Measurements from ENCODE around the gene FKBP15. TPM values are rescaled to one million over a fixed set of nuclear protein-coding genes. Genes with fewer than 3 reads are reported as not detected.
"Not testable (repeated sequence)": the region's sequence is repeated elsewhere in the genome, so short reads cannot be mapped to it uniquely, and the experiment has no call there.

FKBP15 gene
- total RNA-seq, 2 experiments from 2014 or later: 34.0 to 44.2 TPM

DNA sequence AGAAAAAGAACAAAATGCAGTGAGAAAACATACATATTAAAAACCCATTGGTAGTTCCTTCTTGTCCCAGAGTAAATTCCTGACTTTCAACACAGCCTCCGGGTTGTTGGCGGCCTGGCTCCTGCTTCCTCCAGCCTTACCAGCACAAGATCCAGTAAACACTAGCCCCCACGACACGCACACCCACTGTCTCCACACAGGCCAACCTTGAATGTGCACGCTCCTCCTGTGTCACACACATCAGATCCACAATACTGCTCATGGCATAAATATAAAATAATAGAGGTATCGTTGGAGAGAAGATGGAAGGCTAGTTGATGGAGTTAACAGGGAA, 72.7 kb downstream of the FKBP15 start:
- no peak for DNase-seq
- Mint-ChIP-seq H3K27ac (no peak overlapping the region), H3K4me1 (peaks cover 18% of the 10 kb centered on the region), H3K9me3 (ENCODE audit: low read depth) (no peaks in the 10 kb centered on the region), H3K4me3 (no peak overlapping the region), H3K27me3 (peaks cover 7% of the 10 kb centered on the region), H3K36me3 (ENCODE audit: low read depth) (no peaks in the 10 kb centered on the region)
- ChIA-PET CTCF (no interaction called here), POLR2A (no interaction called here)
- intact Hi-C loops (cut with DNase I, micrococcal nuclease): no loop called here
- ATAC-seq: no peak

DNA sequence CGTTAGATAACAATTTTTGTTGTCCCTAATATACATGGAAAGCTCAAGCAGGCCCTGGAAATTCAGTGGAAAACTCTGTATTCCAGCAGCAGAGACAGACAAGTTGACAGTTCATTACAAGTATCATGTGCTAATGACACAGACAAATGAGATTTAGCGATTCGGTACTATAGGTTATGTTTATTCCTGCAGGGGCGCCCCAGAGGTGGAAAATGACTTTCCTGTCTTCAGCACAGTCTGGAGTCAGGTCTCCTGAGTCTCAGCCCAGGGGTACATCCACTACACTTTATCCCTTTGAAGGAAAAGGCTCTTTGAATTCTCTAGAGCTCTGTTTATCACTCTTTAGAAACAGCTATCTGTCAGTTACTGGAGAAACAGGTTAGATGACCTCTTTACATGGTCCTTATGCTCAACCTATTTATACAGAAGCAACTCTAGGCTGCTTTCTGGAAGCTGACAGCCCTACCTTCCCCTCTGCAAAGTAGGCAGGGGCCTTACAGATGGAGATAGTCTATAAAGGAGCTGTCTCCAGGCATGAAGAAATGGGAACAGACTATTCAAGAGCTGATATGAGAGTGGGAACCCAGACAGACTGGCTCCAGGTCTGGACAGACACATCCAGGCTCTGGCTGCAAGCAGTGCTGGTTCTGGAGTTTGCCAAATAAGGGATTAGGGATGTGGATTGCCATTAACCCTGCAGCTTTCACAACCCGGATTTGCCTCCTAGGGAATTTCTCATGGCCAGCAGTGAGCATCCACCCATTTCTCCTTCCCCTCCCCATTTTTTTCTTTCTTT, 77.4 kb downstream of the FKBP15 start:
- Mint-ChIP-seq H3K4me1 (no peaks in the 10 kb centered on the region), H3K9me3 (ENCODE audit: low read depth) (peaks cover 2% of the 10 kb centered on the region), H3K36me3 (ENCODE audit: low read depth) (no peaks in the 10 kb centered on the region), H3K4me3 (no peak overlapping the region), H3K27me3 (peaks cover 14% of the 10 kb centered on the region), H3K27ac (no peak overlapping the region)
- DNase-seq (no peak), ATAC-seq (no peak)
- intact Hi-C loops (cut with DNase I, micrococcal nuclease): no loop called here
- CTCF ChIA-PET: interaction anchor here (1.2 to 1.3 kb wide), 2 partner anchors 11 to 240 kb away, joined by 3 to 5 read pairs; no protein-coding TSS in a partner anchor
- POLR2A ChIA-PET: no interaction called here

DNA sequence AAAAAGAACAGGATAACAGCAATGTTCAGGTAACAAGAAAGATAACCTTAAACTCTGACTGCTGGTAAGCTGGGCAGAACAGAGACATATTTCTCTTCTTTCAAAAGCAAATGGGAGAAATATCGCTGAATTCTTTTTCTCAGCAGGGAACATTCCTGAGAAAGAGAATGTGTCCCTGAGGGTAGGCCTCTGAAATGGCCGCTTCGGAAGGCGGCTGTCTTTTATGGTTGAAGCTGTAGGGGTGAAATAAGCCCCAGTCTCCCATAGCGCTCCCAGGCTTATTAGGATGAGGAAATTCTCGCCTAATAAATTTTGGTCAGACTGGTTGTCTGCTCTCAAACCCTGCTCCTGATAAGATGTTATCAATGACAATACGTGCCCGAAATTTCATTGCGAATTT, 80.2 kb downstream of the FKBP15 start:
- H3K9me3 Mint-ChIP-seq (ENCODE audit: low read depth); H3K36me3 Mint-ChIP-seq (ENCODE audit: low read depth); ATAC-seq; H3K4me3 Mint-ChIP-seq; H3K4me1 Mint-ChIP-seq; DNase-seq; POLR2A ChIA-PET; H3K27ac Mint-ChIP-seq; CTCF ChIA-PET; intact Hi-C loops (cut with DNase I, micrococcal nuclease): not testable (repeated sequence)
- peaks cover 12% of the 10 kb centered on the region for H3K27me3 Mint-ChIP-seq

DNA sequence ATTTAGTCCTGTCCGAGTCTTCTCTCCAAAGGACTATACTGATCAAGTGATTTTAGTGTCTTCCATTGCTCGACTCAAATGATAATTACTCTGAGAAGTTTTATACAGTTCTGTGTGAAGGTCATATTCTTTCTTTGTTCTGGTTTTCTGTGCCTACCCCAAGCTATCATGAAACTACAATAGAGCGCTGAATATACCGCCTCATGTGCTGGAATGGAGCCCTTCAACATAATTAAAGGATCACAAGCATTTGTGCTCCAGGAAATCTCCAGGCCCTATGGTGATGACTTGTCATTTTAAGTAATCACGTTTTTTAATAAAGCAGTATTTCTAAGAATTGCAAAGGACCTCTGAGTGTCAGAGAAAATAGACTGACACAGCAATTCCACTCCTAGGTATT, 81.1 kb downstream of the FKBP15 start:
- ChIA-PET CTCF (interaction anchor here (0.6 kb wide), 1 partner anchor 43 kb away, joined by 3 read pairs; no protein-coding TSS in a partner anchor), POLR2A (no interaction called here)
- H3K9me3 Mint-ChIP-seq (ENCODE audit: low read depth): peaks cover 2% of the 10 kb centered on the region
- no peak overlapping the region for H3K4me3 Mint-ChIP-seq
- no peak overlapping the region for H3K27ac Mint-ChIP-seq
- no peaks in the 10 kb centered on the region for H3K36me3 Mint-ChIP-seq (ENCODE audit: low read depth)
- intact Hi-C loops (cut with DNase I, micrococcal nuclease): no loop called here
- H3K4me1 Mint-ChIP-seq: no peaks in the 10 kb centered on the region
- peaks cover 11% of the 10 kb centered on the region for H3K27me3 Mint-ChIP-seq
- DNase-seq: no peak
- ATAC-seq: no peak

DNA sequence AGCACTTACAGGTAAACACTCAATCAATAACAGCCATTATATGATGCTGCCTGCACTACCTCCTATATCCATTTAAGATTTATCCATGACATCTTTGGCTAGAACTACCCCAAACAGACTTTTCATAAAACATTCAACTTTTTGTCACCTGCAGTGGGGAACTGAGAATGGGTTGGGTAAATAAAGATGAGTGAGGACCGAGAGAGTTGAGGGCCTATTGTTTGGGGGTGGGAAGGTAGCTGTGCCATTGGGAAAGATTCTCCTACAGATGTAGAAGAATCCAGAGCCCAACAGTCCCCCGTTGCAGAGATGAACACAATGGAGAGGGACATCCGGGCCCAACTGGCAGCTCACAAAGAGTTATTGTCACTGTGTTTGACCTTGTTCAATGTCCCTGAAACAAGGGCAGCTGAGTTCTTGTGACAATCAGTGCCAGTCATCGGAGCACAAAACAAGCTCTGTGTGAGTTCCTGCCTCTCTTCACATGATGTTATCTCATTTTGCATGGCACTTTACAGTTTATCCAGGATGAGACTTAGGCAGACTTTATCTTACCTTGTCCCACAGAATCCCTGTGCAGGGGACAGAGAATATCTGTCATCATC, 81.8 kb downstream of the FKBP15 start:
- CTCF ChIA-PET: interaction anchor here (0.6 kb wide), 1 partner anchor 44 kb away, joined by 3 read pairs; no protein-coding TSS in a partner anchor
- Mint-ChIP-seq H3K4me1 (no peaks in the 10 kb centered on the region), H3K36me3 (ENCODE audit: low read depth) (no peaks in the 10 kb centered on the region), H3K9me3 (ENCODE audit: low read depth) (peaks cover 2% of the 10 kb centered on the region), H3K4me3 (no peak overlapping the region), H3K27ac (no peak overlapping the region), H3K27me3 (peaks cover 7% of the 10 kb centered on the region)
- intact Hi-C loops (cut with DNase I, micrococcal nuclease): no loop called here
- no peak for DNase-seq
- no peak for ATAC-seq
- POLR2A ChIA-PET: no interaction called here

DNA sequence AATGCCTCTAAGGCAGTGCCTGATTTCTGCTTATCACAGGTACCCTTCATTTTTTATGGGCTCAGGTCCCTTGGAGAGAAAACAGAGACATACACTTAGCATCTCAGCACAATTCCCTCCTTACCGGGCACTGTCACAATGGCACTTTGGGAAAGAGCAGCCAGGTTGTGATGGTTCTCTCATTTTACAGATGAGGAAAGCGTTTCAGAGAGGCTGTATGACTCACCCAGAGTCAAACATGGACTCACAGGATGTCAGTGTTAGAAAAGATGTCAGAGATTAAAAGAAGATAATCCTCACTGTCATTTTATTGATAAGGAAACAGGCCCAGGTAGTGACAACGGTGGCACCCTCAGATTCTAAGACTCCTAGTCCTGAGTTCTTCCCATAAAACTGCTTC, 82.3 kb downstream of the FKBP15 start:
- ChIA-PET CTCF (no interaction called here), POLR2A (no interaction called here)
- Mint-ChIP-seq H3K27me3 (peaks cover 7% of the 10 kb centered on the region), H3K27ac (no peak overlapping the region), H3K36me3 (ENCODE audit: low read depth) (no peaks in the 10 kb centered on the region), H3K4me1 (no peaks in the 10 kb centered on the region), H3K4me3 (no peak overlapping the region), H3K9me3 (ENCODE audit: low read depth) (peaks cover 2% of the 10 kb centered on the region)
- no peak for ATAC-seq
- no peak for DNase-seq
- intact Hi-C loops (cut with DNase I, micrococcal nuclease): no loop called here

DNA sequence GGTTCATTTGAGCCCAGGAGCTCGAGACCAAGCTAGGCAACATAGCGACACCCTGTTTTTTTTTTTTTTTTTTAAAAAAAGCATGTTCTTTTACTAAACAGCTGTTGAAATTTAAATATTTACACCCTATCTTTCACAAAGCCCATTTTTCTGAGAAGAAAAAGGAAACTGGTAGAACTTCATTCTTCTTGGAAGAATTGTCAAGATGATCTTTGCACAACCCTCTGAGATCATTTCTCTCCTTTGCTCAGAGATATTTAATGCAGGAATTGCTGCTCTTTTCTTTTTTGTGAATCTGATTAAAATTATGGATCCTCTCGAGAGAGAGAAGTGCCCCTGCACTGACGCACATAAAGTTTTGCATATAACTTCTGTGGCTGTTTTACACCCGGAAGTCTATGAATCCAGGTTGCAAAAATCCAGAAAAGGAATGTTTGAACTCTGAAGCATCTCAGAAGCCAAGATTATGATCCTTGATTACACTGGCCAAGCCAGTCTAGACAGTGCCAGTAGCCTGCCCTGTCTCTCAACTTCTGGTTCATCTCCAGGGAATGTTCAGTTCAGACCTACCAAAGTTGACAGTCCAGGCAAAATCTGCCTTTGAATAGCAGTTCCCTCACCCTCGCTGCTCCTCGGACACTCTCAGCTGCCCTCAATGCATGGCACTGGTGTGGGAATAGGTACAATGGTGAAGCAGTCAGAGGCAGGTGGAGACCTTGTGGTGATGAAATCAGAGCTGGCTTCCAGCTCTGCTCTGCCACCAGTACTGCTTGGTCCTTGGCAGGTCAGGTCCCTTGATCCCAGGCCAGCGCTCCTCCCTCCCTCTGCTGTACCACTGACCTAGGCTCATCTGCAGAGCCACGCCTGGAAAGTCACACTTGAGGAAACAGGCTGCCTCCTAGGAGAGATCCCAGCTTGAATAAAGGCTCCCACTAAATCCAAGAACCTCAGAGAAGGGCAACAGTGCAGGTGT, 83.6 kb downstream of the FKBP15 start:
- CTCF ChIA-PET: no interaction called here
- ATAC-seq (no peak), DNase-seq (no peak)
- POLR2A ChIA-PET: no interaction called here
- Mint-ChIP-seq H3K36me3 (ENCODE audit: low read depth) (no peaks in the 10 kb centered on the region), H3K4me3 (no peak overlapping the region), H3K27me3 (peaks cover 8% of the 10 kb centered on the region), H3K27ac (no peak overlapping the region), H3K4me1 (no peaks in the 10 kb centered on the region), H3K9me3 (ENCODE audit: low read depth) (peaks cover 2% of the 10 kb centered on the region)
- intact Hi-C loops (cut with DNase I, micrococcal nuclease): no loop called here

DNA sequence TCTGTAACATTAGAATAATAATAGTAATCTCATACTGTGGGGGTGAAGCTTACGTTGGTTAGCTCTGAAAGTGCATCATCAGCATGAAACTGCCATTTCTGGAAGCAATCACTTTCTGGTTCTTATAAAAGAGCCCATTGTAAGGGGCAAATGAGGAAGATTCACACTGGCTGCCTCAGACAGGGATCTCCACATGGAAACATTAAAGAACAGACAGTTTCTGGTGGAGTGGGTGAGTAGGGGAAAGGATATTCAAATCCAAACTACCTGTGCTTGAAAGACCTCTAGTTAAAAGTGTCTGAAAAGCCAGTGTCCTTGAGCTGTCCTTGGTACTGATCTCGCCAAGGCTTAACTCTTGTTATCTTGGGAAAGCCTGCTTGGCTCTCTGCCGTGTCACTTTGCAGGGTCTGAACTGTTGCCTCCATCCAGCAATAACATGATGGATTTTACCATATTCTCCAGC, 89.4 kb downstream of the FKBP15 start:
- CTCF ChIA-PET: interaction anchor here (1.6 to 1.7 kb wide), 2 partner anchors 8 to 20 kb away, joined by 3 to 6 read pairs; no protein-coding TSS in a partner anchor
- no peak overlapping the region for H3K27ac Mint-ChIP-seq
- intact Hi-C loops (cut with DNase I, micrococcal nuclease): no loop called here
- POLR2A ChIA-PET: no interaction called here
- DNase-seq (peak; percentile 20), ATAC-seq (no peak)
- H3K27me3 Mint-ChIP-seq: peaks cover 25% of the 10 kb centered on the region
- no peaks in the 10 kb centered on the region for H3K4me1 Mint-ChIP-seq
- H3K36me3 Mint-ChIP-seq (ENCODE audit: low read depth): no peaks in the 10 kb centered on the region
- no peak overlapping the region for H3K4me3 Mint-ChIP-seq
- no peaks in the 10 kb centered on the region for H3K9me3 Mint-ChIP-seq (ENCODE audit: low read depth)

DNA sequence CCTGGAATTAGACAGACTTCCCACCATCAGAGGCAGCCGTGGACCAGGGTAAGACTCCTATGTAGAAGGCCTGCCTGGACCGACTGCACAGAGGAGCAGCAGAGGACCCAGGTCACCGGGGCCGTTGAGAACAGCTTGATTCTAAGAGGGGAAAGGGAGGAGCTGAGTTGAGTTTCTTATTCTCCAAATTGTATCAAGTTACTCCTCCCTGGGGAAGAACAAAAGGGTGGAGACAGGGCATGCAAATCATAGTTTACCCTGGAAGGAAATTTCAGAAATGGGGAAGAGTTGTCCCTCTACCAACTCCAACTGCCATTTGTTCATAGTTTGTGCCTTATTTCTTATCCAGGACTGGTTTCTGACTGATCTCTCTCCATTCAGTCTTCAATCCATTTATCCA, 91.2 kb downstream of the FKBP15 start:
- DNase-seq: no peak
- CTCF ChIA-PET: interaction anchor here (1.1 kb wide), 2 partner anchors 18 to 21 kb away, joined by 3 to 5 read pairs; partner anchors contain the start of gene SLC31A2
- Mint-ChIP-seq H3K9me3 (ENCODE audit: low read depth) (no peaks in the 10 kb centered on the region), H3K27me3 (peaks cover 28% of the 10 kb centered on the region), H3K4me3 (no peak overlapping the region), H3K36me3 (ENCODE audit: low read depth) (no peaks in the 10 kb centered on the region), H3K4me1 (no peaks in the 10 kb centered on the region), H3K27ac (no peak overlapping the region)
- intact Hi-C loops (cut with DNase I, micrococcal nuclease): no loop called here
- no peak for ATAC-seq
- POLR2A ChIA-PET: no interaction called here

DNA sequence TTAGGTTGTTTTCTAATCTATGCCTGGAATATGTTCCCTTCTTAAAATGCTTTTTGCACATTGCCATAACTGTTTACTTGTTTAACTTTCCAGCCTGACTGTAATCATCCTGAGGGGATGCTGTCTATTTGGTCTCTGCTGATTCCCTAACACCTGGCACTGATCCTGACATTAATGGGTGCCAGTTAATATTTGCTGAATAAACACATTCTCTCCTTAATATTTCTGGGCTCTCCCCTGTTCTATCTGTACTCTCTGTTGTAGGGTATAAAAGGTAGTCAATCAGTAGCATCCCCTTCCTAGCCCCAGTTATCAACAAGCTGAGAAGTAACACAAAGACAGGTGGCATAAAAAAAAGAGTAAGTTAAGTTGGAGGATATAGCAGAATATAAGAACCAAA, 91.6 kb downstream of the FKBP15 start:
- ChIA-PET CTCF (interaction anchor here (1.1 kb wide), 2 partner anchors 17 to 22 kb away, joined by 3 to 5 read pairs; partner anchors contain the start of gene SLC31A2), POLR2A (no interaction called here)
- H3K36me3 Mint-ChIP-seq (ENCODE audit: low read depth): no peaks in the 10 kb centered on the region
- DNase-seq: no peak
- H3K4me1 Mint-ChIP-seq: no peaks in the 10 kb centered on the region
- no peak for ATAC-seq
- H3K27me3 Mint-ChIP-seq: peaks cover 28% of the 10 kb centered on the region
- no peak overlapping the region for H3K27ac Mint-ChIP-seq
- intact Hi-C loops (cut with DNase I, micrococcal nuclease): no loop called here
- H3K9me3 Mint-ChIP-seq (ENCODE audit: low read depth): no peaks in the 10 kb centered on the region
- no peak overlapping the region for H3K4me3 Mint-ChIP-seq

DNA sequence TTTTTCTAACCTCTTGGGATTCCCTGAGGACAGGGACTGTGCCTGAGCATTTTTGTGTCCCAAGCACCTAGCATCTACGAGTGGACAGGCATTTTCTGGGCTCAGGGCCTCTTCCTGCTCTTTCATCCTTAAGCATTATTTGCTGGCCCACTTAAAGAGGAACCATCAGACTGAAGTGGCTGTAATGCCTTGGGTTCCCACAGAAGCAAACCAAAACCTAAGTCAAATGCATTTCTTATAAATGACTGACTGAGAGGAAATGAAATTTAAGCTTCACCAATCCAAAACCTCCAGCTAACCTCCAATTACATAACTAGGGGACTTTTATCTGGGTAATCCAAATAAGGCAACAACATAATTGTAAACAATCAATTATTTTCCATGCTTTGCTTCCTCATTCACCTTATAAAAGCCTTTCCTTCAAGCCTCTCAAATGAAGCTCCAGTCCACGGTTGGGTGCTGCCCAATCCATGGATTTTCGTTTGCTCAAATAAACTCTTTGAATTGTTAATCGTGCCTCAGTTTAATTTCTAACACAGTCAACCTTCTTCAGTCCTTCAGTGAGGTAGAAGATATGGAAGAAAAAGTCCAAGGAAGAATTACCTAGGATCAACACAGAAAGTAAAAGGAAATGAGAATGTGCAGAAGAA, 95.6 kb downstream of the FKBP15 start:
- Mint-ChIP-seq H3K4me1 (no peaks in the 10 kb centered on the region), H3K27ac (no peak overlapping the region), H3K4me3 (no peak overlapping the region), H3K36me3 (ENCODE audit: low read depth) (no peaks in the 10 kb centered on the region), H3K27me3 (peaks cover 24% of the 10 kb centered on the region), H3K9me3 (ENCODE audit: low read depth) (no peaks in the 10 kb centered on the region)
- no peak for DNase-seq
- ATAC-seq: no peak
- ChIA-PET POLR2A (no interaction called here), CTCF (interaction anchor here (1.0 kb wide), 1 partner anchor 13 kb away, joined by 5 read pairs; no protein-coding TSS in a partner anchor)
- intact Hi-C loops (cut with DNase I, micrococcal nuclease): no loop called here

All from activated CD4-positive, alpha-beta T cell treated with anti-CD3 and anti-CD28 coated beads for 36 hours (primary cell).